SU-DHL-6 (cell line): ENCODE measurements around the gene PCYT2.

Experiments
- EZH2phosphoT487 ChIP-seq: fragments of 200-600 bp; sonication (generic), shearing (Covaris generic); conservative IDR thresholded peaks from 2 replicates; pipeline ENCODE4 v1.6.1; 2018; ENCODE audit warnings: mild to moderate bottlenecking, antibody characterized with exemption, low read length, moderate library complexity, mixed read lengths
- TF ChIP-seq, protein P1 (sequence below): fragments of 200-600 bp; sonication (generic); IDR thresholded peaks from one replicate; pipeline ENCODE4 v1.5.1; 2017; ENCODE audit warnings: antibody characterized with exemption, mild to moderate bottlenecking, low read length, moderate library complexity; ENCODE audit not compliant: insufficient read depth, poor library complexity, severe bottlenecking

DNA sequence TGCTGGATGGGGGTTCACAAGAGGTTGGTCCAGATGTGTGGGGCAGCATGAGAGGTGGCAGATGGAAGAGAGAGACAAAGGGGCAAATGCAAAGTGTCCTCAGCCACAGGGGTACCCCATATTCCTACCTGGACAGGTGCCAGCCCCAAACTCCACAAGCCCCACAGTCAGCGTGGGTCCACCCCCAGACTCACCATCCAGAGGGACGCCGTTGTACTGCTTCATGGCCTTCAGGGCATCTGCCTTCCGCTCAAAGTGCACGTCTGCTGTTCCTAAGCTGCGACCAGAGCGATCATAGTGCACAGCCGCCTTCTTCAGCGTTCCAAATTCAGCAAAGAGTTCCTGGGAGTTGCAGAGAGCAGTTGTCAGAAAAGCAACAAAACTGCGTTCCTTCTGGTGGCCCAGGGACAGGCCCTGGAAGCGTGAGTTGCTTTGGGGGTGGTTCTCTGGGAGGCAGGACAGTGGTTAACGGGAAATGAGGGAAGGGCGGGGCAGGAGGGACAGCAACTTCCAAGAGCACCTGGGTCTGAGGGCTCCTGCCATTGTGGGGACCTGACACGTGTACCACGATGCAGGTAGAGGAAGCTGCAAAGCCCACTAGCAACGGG is 22.1 kb downstream of the PCYT2 start:
- TF ChIP-seq, protein P1, sequence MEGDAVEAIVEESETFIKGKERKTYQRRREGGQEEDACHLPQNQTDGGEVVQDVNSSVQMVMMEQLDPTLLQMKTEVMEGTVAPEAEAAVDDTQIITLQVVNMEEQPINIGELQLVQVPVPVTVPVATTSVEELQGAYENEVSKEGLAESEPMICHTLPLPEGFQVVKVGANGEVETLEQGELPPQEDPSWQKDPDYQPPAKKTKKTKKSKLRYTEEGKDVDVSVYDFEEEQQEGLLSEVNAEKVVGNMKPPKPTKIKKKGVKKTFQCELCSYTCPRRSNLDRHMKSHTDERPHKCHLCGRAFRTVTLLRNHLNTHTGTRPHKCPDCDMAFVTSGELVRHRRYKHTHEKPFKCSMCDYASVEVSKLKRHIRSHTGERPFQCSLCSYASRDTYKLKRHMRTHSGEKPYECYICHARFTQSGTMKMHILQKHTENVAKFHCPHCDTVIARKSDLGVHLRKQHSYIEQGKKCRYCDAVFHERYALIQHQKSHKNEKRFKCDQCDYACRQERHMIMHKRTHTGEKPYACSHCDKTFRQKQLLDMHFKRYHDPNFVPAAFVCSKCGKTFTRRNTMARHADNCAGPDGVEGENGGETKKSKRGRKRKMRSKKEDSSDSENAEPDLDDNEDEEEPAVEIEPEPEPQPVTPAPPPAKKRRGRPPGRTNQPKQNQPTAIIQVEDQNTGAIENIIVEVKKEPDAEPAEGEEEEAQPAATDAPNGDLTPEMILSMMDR, result no peak
- no peak for TF ChIP-seq EZH2phosphoT487
